HT1080 (cell line): Measurements from ENCODE around the gene TUBG1. TPM values are rescaled to one million over a fixed set of nuclear protein-coding genes. Genes with fewer than 3 reads are reported as not detected.

Source experiments
- DNase-seq: peaks from one replicate; pipeline ENCODE4 v3.0.0-alpha.2; 2015; ENCODE audit warnings: low read depth
- polyA plus RNA-seq, 2 experiments: library from polyadenylated mRNA; depleted of rRNA; stranded (reverse); fragments of >200 nt; gene quantifications; 2 replicates each; pipeline ENCODE4 v1.2.3, GENCODE V29; 2015
- total RNA-seq: library from RNA; depleted of rRNA; stranded (reverse); fragments of >200 nt; shearing (Covaris generic); gene quantifications from 2 replicates; pipeline ENCODE4 v1.2.3, GENCODE V29; 2014; rRNA removed

TUBG1 gene
- 114 and 165 TPM in 2 replicates for total RNA-seq
- 87.5 and 98.1 TPM in 2 replicates for polyA plus RNA-seq (2015; cell fraction: cytosol; rRNA removed)
- polyA plus RNA-seq (2015; cell fraction: nucleus; rRNA removed), result 68.9 and 76.1 TPM in 2 replicates

- peak; percentile 99 for DNase-seq
Observed at GRCh38 chr17:42609182-42609813, at the start of gene TUBG1, which contains the start of gene RETREG3. Gene TUBG1, plus strand, starts transcription at chr17:42609683. Its CDS starts 55 bp downstream, at chr17:42609738. Gene RETREG3, minus strand, starts transcription at chr17:42609374. Its CDS starts 50 bp downstream, at chr17:42609324.

DNA sequence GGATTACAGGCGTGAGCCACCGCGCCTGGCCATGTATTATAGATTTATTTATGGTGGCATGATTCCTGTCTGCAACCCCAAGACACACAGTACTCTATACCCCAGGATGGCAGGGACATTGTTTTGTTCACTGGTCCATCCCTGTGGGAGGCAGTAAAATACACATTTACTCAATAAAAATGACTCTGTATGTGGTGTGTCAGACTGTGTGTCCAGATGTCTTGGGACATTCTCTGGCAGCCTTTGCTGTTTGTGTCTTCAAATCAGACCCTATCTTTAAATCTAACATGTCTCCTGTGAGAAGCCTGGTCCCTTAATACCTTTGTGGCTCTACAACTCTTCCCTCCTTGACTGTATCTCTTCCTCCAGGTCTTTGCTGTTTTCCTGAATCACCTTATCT is 49.2 kb upstream of the TUBG1 start:
- DNase-seq, result no peak

DNA sequence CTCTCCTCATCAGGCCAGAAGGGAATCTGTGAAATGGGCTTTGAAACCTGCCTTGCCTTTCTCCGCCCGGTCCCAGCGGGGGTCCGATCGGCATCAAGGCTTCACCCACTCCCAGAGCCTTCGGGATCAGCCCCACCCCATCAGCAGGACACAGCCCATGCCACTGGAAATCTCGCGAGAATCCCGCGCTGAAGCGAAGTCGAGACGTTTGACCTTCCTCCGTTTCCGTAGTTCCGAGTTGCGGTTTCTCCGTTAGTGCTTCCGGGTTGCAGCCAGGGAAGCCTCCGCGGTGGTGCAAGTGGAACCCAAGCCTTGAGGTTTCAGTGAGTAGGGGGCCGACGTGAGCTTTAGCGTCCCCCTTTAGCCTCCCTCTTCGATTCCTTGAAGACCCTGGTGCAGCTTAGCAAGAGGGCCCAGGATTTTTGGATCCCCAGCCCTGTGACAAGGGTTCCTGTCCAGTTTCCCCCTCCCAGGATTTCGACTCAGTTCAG is 47.5 kb upstream of the TUBG1 start, which contains the start of gene COASY:
COASY (plus strand) TSS at position 252 of the 491 bp plus-strand sequence. CDS start 475 bp downstream, outside the sequence.
- peak; percentile 93 for DNase-seq

- no peak for DNase-seq
Observed at GRCh38 chr17:42562388-42563142, 46.9 kb upstream of the TUBG1 start.

- DNase-seq, result no peak
Observed at GRCh38 chr17:42563143-42563509, 46.4 kb upstream of the TUBG1 start.

DNA sequence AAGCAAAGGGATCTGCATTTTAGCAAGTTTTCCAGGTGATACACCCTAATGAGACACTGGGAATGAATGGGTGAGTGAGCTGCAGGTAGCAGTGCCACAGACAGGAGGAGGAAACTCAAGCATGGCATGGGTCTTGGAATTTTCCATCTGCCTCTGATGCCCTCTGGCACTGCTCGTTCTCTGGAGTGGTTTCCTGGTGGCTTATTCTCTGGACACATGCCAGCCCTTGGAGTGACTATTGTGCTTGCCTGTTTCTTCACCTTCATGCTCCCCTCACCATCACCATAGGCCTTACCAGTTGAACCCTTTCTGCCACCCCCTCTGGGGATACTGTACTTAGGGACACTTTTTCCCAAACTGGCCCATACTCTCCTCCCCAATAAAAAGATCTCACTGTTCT is 45.9 kb upstream of the TUBG1 start:
- peak; percentile 28 for DNase-seq

DNA sequence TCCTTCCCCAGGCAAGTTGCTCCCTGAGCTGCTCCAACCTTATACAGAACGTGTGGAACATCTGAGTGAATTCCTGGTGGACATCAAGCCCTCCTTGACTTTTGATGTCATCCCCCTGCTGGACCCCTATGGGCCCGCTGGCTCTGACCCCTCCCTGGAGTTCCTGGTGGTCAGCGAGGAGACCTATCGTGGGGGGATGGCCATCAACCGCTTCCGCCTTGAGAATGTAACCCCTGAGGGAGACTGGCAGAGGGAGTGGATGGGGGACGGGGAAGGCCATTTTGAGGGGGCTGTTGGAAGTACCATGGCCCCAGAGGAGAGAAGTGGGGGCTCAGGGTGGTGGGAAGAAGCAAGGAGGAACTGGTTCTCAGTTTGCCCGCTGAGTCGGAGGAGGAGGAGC is 45.5 kb upstream of the TUBG1 start:
- DNase-seq, result no peak

GRCh38 chr17:42564815-42565522 is 44.5 kb upstream of the TUBG1 start:
- no peak for DNase-seq

DNA sequence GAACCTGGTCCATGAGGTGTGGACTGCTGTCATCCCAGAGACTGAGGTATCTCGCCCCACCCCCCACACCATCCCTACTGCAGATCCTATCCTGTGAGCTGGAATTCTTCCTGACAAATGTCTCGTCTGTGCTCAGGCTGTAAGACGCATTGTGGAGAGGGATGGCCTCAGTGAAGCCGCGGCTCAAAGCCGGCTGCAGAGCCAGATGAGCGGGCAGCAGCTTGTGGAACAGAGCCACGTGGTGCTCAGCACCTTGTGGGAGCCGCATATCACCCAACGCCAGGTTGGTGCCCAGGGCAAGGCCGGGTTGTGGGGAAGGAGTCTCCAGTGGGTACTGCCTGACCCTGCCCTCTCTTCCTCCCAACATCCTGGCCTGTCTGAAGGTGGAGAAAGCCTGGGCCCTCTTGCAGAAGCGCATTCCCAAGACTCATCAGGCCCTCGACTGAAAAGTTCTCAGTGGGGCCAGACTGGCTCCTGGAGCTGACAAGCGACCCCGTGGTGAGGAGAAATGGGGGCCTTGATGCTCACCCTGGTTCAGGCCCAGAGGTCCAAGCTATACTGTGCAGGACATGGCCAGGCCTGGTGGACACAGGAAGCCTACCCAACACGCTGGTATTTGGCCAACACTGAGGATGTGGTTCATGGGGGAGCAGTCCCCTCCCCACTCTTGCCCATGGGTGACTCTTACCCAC is 43.8 kb upstream of the TUBG1 start:
- no peak for DNase-seq

DNA sequence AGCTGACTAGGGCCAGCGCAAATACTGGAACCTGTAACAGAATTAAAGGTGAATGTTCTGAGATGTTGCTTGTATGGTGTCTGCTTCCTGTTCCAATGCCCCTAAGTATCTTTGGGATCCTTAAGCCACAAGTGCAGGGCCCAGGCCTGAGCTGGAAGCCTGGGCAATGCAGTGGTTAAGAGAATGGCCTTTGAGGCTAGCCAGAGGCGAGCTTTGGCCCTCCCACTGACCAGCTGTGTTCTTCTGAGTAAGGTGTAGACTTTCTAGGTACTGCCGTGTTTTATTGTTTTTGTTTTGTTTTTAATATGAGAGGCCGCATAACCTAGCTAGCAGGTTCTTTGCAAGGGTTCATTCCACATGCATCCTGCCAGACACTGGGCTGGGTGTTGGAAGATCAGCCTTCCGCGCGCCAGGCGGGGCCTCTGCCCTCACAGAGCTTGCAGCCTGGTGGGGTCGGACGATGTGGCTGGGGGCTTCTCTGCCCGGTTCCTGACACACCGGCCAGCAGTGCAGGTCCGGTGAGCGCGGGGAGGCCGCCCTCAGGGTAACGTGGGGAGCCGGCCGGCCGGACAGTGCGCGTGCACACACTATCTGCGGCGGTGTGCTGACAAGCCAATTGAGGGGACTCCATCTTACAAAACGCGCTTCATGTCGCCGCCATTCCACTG is 43.1 kb upstream of the TUBG1 start:
- DNase-seq, result no peak

GRCh38 chr17:42566883-42567573 is 42.5 kb upstream of the TUBG1 start, which contains the start of gene MLX:
Gene MLX, plus strand, starts transcription at chr17:42567100. Its CDS starts 25 bp downstream, at chr17:42567125.
- peak; percentile 84 for DNase-seq

DNA sequence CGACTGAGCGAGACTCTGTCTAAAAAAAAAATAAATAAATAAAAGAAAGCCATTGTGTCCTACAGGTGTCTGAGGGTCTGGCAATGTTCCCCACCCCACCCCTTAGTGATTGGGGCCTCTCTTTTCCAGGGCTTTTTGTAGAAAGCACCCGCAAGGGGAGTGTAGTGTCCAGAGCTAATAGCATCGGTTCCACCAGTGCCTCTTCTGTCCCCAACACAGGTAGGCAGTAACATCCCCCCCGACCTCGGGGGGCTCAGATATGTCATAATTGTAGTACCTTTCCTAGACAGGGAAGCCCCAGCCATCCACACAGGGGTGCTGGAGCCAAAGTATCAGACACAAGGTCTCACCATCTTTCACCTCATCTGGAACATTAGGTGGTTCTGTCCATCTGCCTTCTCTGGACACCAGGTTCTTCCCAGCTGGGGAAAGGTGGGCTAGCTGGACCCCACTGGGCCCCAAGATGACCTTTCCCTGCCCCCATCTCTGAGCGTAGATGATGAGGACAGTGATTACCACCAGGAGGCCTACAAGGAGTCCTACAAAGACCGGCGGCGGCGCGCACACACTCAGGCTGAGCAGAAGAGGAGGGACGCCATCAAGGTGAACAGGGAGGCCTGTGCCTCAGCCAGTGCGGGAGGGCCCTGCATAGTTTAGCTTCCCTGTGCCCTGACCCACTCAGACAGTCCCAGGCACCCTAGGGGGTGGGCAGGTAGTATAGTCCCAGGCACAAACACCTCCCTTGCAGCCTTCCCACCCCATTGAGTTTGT is 41.0 kb upstream of the TUBG1 start:
- DNase-seq, result no peak

- no peak for DNase-seq
Observed at GRCh38 chr17:42571435-42572225, 37.9 kb upstream of the TUBG1 start.

GRCh38 chr17:42573095-42573494 is 36.4 kb upstream of the TUBG1 start:
- DNase-seq, result no peak

DNA sequence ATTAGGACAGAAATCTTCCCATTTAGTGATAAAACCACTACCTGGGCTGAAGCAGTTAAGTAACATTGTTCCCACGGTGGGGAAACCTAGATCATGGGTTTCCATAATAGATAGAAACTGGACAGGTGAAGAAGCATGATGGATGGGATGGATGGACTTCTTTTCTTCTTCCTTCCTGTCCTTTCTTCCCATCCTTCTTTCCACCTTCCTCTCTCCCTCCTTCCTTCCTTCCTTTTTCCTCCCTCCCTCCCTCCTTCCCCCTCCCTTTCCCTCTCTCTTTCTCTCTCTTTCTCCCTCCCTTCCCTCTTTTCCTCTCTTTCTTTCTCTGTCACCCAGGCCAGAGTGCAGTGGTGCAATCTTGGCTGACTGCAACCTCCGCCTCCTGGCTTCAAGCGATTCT is 35.0 kb upstream of the TUBG1 start:
- DNase-seq, result no peak

DNA sequence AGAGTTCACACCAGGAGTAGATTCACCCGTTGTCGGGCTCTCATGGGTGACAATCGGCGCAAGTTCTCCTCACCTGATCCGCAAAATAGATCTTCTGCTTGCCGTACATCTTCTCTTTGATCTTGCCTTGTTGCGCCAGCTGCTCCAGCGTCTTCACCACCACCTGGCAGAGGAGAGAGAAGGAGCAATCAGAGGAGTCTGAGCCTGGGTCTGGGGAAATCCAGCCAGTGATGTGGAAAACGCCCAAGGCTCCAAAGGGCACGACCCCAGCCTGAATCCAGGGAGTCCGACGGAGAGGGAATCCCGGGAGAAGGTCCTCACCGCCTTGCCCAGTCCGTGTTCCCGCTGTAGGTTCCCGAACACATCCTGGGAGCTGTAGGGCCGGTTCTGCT is 32.3 kb upstream of the TUBG1 start:
- no peak for DNase-seq

DNA sequence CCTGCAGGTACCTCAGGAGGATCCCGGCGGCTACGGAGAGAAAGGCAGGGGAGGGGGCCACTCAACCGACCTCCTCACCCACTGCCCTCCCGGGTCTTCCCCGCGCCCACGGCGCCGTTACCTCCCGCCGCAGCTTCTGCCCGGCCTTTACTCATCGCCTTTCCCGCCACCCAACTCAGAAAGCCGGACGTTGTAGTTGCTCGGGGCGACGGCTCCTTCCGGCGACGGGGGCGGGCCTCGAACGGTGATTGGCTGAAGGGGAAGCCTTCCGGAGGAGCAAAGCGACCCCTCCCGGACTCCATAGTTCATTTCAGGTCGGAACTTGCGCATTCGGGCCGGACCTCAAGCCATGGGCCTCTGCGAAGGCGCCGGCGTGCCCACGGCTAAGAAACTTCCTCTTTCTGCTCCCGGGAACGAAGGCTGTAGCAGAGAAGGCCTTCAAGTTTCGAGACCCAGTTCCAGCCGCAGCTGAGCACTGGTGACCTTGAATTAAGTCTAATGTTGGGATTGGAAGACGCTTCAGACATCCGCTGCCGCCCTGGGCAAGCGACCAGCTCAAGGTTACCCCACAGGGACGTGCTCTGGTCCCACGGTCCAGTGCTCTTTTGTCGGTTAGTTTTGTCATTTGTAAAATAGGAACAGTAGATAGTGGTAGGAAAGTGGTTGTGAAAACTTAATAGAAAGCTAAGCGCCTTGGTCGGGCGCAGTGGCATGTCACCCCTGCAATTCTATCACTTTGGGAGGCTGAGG is 31.8 kb upstream of the TUBG1 start, which contains the start of gene PSMC3IP:
PSMC3IP (minus strand) TSS at position 198 of the 750 bp plus-strand sequence; CDS start at position 155, 43 bp downstream.
- peak; percentile 94 for DNase-seq
